ENCODE data around the gene PUSL1.

The PUSL1 gene

GRCh38 chr1:1358433-1359271 is 50.3 kb downstream of the PUSL1 start, which contains the start of gene MXRA8:
MXRA8 (minus strand) TSS chr1:1358555; CDS start chr1:1358504, 51 bp downstream.
- peaks cover 29% of the 10 kb centered on the region for H3K79me2 ChIP-seq (ENCODE audit: control insufficient read depth, insufficient read depth, low read length, unreplicated experiment)
- peaks cover 41% of the 10 kb centered on the region for H3K4me1 ChIP-seq (ENCODE audit: control insufficient read depth, insufficient read depth, low read length, unreplicated experiment)
- peak within 1 kb of the TSS; percentile 90 for H3K4me3 ChIP-seq (ENCODE audit: low read depth, low read length)
- H3K27me3 ChIP-seq (ENCODE audit: insufficient read depth, low read length) = no peaks in the 10 kb centered on the region
- no peaks in the 10 kb centered on the region for H3K36me3 ChIP-seq (ENCODE audit: insufficient read depth, low read length)
- H2AFZ ChIP-seq (ENCODE audit: low read length, unreplicated experiment) = peak within 1 kb of the TSS; percentile 55
- H3K27ac ChIP-seq (ENCODE audit: low read depth, low read length) = peak within 1 kb of the TSS; percentile 93

- Histone ChIP-seq H3K4me3 (ENCODE audit: low read depth, low read length) (peak overlapping the region; percentile 90), H3K27ac (ENCODE audit: low read depth, low read length) (peak overlapping the region; percentile 93), H3K79me2 (ENCODE audit: control insufficient read depth, insufficient read depth, low read length, unreplicated experiment) (peaks cover 24% of the 10 kb centered on the region), H3K27me3 (ENCODE audit: insufficient read depth, low read length) (no peaks in the 10 kb centered on the region), H2AFZ (ENCODE audit: low read length, unreplicated experiment) (no peak overlapping the region), H3K36me3 (ENCODE audit: insufficient read depth, low read length) (no peaks in the 10 kb centered on the region), H3K4me1 (ENCODE audit: control insufficient read depth, insufficient read depth, low read length, unreplicated experiment) (peaks cover 41% of the 10 kb centered on the region)
These were observed 50.9 kb downstream of the PUSL1 start for GRCh38 chr1:1359308-1359663.

- Histone ChIP-seq H2AFZ (ENCODE audit: low read length, unreplicated experiment) (no peak overlapping the region), H3K27me3 (ENCODE audit: insufficient read depth, low read length) (no peaks in the 10 kb centered on the region), H3K4me3 (ENCODE audit: low read depth, low read length) (peak overlapping the region; percentile 38), H3K4me1 (ENCODE audit: control insufficient read depth, insufficient read depth, low read length, unreplicated experiment) (peaks cover 41% of the 10 kb centered on the region), H3K27ac (ENCODE audit: low read depth, low read length) (peak overlapping the region; percentile 93), H3K36me3 (ENCODE audit: insufficient read depth, low read length) (no peaks in the 10 kb centered on the region), H3K79me2 (ENCODE audit: control insufficient read depth, insufficient read depth, low read length, unreplicated experiment) (peaks cover 19% of the 10 kb centered on the region)
These were observed 51.5 kb downstream of the PUSL1 start for GRCh38 chr1:1359664-1360468.

- peaks cover 17% of the 10 kb centered on the region for H3K79me2 ChIP-seq (ENCODE audit: control insufficient read depth, insufficient read depth, low read length, unreplicated experiment)
- H3K27me3 ChIP-seq (ENCODE audit: insufficient read depth, low read length) = no peaks in the 10 kb centered on the region
- H3K4me3 ChIP-seq (ENCODE audit: low read depth, low read length) = peak overlapping the region; percentile 55
- peak overlapping the region; percentile 93 for H3K27ac ChIP-seq (ENCODE audit: low read depth, low read length)
- H3K36me3 ChIP-seq (ENCODE audit: insufficient read depth, low read length) = no peaks in the 10 kb centered on the region
- H3K4me1 ChIP-seq (ENCODE audit: control insufficient read depth, insufficient read depth, low read length, unreplicated experiment) = peaks cover 41% of the 10 kb centered on the region
- no peak overlapping the region for H2AFZ ChIP-seq (ENCODE audit: low read length, unreplicated experiment)
These were observed 52.2 kb downstream of the PUSL1 start for GRCh38 chr1:1360506-1361169.

All from ACC112 (cell line).